SK-N-MC (cell line): ENCODE data around the gene HPCAL4.

Experiments used
- EZH2 ChIP-seq: fragments of 200-600 bp; sonication (generic); IDR thresholded peaks from one replicate; pipeline ENCODE4 v1.6.1; 2017; ENCODE audit warnings: antibody characterized with exemption
- FOXP2 ChIP-seq: optimal IDR thresholded peaks from 2 replicates; pipeline ENCODE3; 2011; ENCODE audit warnings: mild to moderate bottlenecking, moderate library complexity; ENCODE audit not compliant: insufficient read depth; ENCODE audit errors: extremely low read length, control extremely low read depth
- POLR2AphosphoS5 ChIP-seq: IDR thresholded peaks from 2 replicates; pipeline ENCODE4 v1.6.1; 2012; ENCODE audit warnings: mild to moderate bottlenecking, low read depth, low read length, borderline replicate concordance

- no peak for TF ChIP-seq EZH2
- no peak for TF ChIP-seq FOXP2
- no peak for TF ChIP-seq POLR2AphosphoS5
Measured at GRCh38 chr1:39687243-39687642, 4.0 kb downstream of the HPCAL4 start.
